Activated CD4-positive, alpha-beta T cell treated with anti-CD3 and anti-CD28 coated beads for 36 hours (primary cell): ENCODE data around the gene SHF. TPM values are rescaled to one million over a fixed set of nuclear protein-coding genes. Genes with fewer than 3 reads are reported as not detected.

Experiments used
- total RNA-seq, 2 experiments: library from RNA; stranded (reverse); gene quantifications; one replicate each; pipeline ENCODE4 v1.2.3, GENCODE V29; 2021

Gene SHF
- total RNA-seq, 2 experiments from 2014 or later = 17.9 to 18.7 TPM

Other genes with a start within 250 kb of the SHF start
- not detected for gene TERB2, start 231.3 kb downstream of the SHF start, total RNA-seq
- gene SORD, start 164.8 kb downstream of the SHF start, total RNA-seq = 10 to 100 TPM; 17.1 to 17.7 TPM
- gene DUOX2, start 73.8 kb downstream of the SHF start, total RNA-seq = under 1 TPM in 1 of 2 experiments, not detected in 1; 0.02 TPM
- gene DUOXA2, start 73.6 kb downstream of the SHF start, total RNA-seq = not detected
- under 1 TPM in 1 of 2 experiments, not detected in 1; 0.19 TPM for gene DUOXA1, start 58.1 kb downstream of the SHF start, total RNA-seq
- gene DUOX1, start 58.0 kb downstream of the SHF start, total RNA-seq = under 1 TPM; 0.07 to 0.11 TPM
- gene SLC28A2, start 64.3 kb upstream of the SHF start, total RNA-seq = not detected
- 1 to 10 TPM; 2.5 to 3.4 TPM for gene GATM, start 190.6 kb upstream of the SHF start, total RNA-seq